ENCODE results near the gene TMEM250.

DNA sequence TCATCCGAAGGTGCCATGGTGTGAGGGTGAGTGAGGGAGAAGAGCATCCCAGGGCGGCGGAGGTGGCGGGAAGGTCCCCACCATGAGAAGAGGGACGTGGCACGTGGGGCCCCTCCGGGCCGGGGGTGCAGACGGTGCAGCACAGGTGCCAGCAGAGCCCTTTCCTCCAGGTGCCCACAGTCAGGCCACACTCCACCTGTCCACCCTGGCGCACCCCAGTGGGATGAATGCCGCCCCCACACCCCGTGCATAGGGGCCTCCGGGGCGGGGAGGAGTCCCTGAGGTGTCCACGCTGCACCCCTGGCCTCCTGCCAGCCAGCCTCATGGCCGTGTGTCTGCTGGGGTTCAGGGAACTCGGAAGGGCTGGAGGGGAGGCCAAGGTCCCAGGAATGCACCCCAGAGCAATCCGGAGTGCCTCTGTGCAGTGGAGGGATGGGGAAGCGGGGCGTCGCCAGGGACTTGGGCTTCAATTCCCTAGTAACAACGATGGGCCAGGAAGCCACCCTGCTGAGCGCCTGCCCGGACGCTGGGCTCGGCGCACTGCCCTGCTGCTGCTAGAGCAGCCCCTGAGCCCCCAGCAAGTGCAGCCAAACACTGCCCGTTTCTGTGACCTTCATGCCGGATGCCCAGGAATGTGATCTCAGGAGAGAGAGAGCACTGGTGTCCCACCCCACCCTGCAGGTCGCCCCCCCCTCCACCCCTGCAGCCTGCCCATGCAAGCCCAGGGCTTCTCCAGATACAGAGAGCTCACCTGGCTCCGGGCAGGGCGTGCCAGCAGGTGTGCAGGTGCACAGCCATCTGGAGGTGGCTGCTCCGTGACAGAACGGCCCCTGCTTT is 14.8 kb downstream of the TMEM250 start:
- TF ChIP-seq, protein P1, sequence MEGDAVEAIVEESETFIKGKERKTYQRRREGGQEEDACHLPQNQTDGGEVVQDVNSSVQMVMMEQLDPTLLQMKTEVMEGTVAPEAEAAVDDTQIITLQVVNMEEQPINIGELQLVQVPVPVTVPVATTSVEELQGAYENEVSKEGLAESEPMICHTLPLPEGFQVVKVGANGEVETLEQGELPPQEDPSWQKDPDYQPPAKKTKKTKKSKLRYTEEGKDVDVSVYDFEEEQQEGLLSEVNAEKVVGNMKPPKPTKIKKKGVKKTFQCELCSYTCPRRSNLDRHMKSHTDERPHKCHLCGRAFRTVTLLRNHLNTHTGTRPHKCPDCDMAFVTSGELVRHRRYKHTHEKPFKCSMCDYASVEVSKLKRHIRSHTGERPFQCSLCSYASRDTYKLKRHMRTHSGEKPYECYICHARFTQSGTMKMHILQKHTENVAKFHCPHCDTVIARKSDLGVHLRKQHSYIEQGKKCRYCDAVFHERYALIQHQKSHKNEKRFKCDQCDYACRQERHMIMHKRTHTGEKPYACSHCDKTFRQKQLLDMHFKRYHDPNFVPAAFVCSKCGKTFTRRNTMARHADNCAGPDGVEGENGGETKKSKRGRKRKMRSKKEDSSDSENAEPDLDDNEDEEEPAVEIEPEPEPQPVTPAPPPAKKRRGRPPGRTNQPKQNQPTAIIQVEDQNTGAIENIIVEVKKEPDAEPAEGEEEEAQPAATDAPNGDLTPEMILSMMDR (IDR thresholded peaks at IDR 0.05): no peak
- no peak for TF ChIP-seq POLR2A (IDR thresholded peaks at IDR 0.05)
